Keratinocyte (primary cell): ENCODE results near the gene PKNOX2. TPM values are rescaled to one million over a fixed set of nuclear protein-coding genes. Genes with fewer than 3 reads are reported as not detected.

Source experiments
- DNase-seq: peaks from one replicate; pipeline ENCODE4 v3.0.0-alpha.2; 2011; ENCODE audit warnings: low read depth, missing footprints, low spot score
- FAIRE-seq: peaks from 2 replicates; lab custom pipeline; 2011; peaks lifted over from hg19 to GRCh38; lab: Jason Lieb, UNC
- H2AFZ ChIP-seq: 2 replicates; pipeline ENCODE4 v1.6.0; 2012; ENCODE audit warnings: low read length, control low read depth, inconsistent platforms; ENCODE audit not compliant: control insufficient read depth
- H3K27ac ChIP-seq: 2 replicates; pipeline ENCODE4 v1.5.1; 2011; ENCODE audit warnings: low read length; ENCODE audit not compliant: control insufficient read depth, insufficient read depth
- H3K27me3 ChIP-seq: 3 replicates; pipeline ENCODE4 v1.6.0; 2011; ENCODE audit warnings: low read length; ENCODE audit not compliant: control insufficient read depth, insufficient read depth; ENCODE audit errors: extremely low read depth
- H3K36me3 ChIP-seq, 2 experiments: 2 replicates in 1 of 2; 3 replicates in 1 of 2; pipeline ENCODE4 v1.5.1; 2011; ENCODE audit warnings: low read length in 2 of 2, mild to moderate bottlenecking in 1 of 2; ENCODE audit not compliant: control insufficient read depth in 2 of 2, insufficient read depth in 2 of 2; ENCODE audit errors: extremely low read depth in 1 of 2
- H3K4me1 ChIP-seq: 3 replicates; pipeline ENCODE4 v1.5.1; 2011; ENCODE audit warnings: low read length; ENCODE audit not compliant: control insufficient read depth, insufficient read depth; ENCODE audit errors: extremely low read depth
- H3K4me2 ChIP-seq: 3 replicates; pipeline ENCODE4 v1.6.0; 2011; ENCODE audit warnings: low read depth, low read length; ENCODE audit not compliant: control insufficient read depth, insufficient read depth; ENCODE audit errors: extremely low read depth
- H3K4me3 ChIP-seq, 3 experiments: fragments of 200-600 bp in 1 of 3; sonication (generic) in 1 of 3; 2 replicates in 2 of 3; 3 replicates in 1 of 3; pipeline ENCODE4 v1.5.1; 2011 to 2016; ENCODE audit warnings: low read length in 3 of 3, mild to moderate bottlenecking in 3 of 3, control low read depth in 2 of 3, inconsistent platforms in 1 of 3, low read depth in 1 of 3, mixed read lengths in 1 of 3, mixed run types in 1 of 3, moderate library complexity in 1 of 3; ENCODE audit not compliant: control insufficient read depth in 2 of 3, insufficient read depth in 2 of 3; ENCODE audit errors: extremely low read depth in 1 of 3
- H3K79me2 ChIP-seq: 2 replicates; pipeline ENCODE4 v1.6.0; 2012; ENCODE audit warnings: low read length; ENCODE audit not compliant: control insufficient read depth, insufficient read depth
- H3K9ac ChIP-seq: 3 replicates; pipeline ENCODE4 v1.6.0; 2011; ENCODE audit warnings: low read length; ENCODE audit not compliant: control insufficient read depth, insufficient read depth; ENCODE audit errors: extremely low read depth
- H3K9me1 ChIP-seq: 3 replicates; pipeline ENCODE4 v1.6.0; 2011; ENCODE audit warnings: low read length; ENCODE audit not compliant: control insufficient read depth, insufficient read depth; ENCODE audit errors: extremely low read depth
- H3K9me3 ChIP-seq: 2 replicates; pipeline ENCODE4 v1.5.1; 2012; ENCODE audit warnings: low read depth, low read length; ENCODE audit not compliant: control insufficient read depth
- H4K20me1 ChIP-seq: 3 replicates; pipeline ENCODE4 v1.6.0; 2011; ENCODE audit warnings: low read length; ENCODE audit not compliant: control insufficient read depth, insufficient read depth; ENCODE audit errors: extremely low read depth
- EZH2 ChIP-seq: IDR thresholded peaks from one replicate; pipeline ENCODE4 v1.6.1; 2012; ENCODE audit warnings: inconsistent platforms, mild to moderate bottlenecking, low read length, moderate library complexity
- dilution Hi-C: fragments of 300-500 bp; cut with MboI; formaldehyde crosslinking; loops from one replicate; pipeline ENCODE4 v1.7.0; 2020; ENCODE audit warnings: low sequenced_read_pairs; ENCODE audit not compliant: extremely low pct_ligation_motif_present
- polyA plus RNA-seq, 5 experiments: library from polyadenylated mRNA; depleted of rRNA in 3 of 5; stranded (reverse) in 3 of 5; stranded (forward) in 1 of 5; unstranded in 1 of 5; fragments of >200 nt; gene quantifications; 1 replicate in 1 of 5; 2 replicates in 3 of 5; 3 replicates in 1 of 5; pipeline versions ENCODE4 v1.2.1 to v1.2.3, GENCODE V29; 2011 to 2012; ENCODE audit warnings: missing spikeins in 2 of 5, low read depth in 1 of 5, low replicate concordance in 1 of 5
- TF ChIP-seq, protein P1 (sequence below), 3 experiments: IDR thresholded peaks in 1 of 3; conservative IDR thresholded peaks in 1 of 3; optimal IDR thresholded peaks in 1 of 3; 2 replicates in 2 of 3; 3 replicates in 1 of 3; pipeline versions ENCODE3 to v1.5.1; 2011; ENCODE audit warnings: low read length in 3 of 3, mild to moderate bottlenecking in 3 of 3, moderate library complexity in 2 of 3, control low read depth in 1 of 3, inconsistent platforms in 1 of 3; ENCODE audit not compliant: insufficient read depth in 2 of 3; ENCODE audit errors: extremely low read depth in 1 of 3

Gene PKNOX2
- polyA plus RNA-seq, 1 donor (not counting 4 experiments of a cell fraction or from before 2014, with no cell fraction given): 0.05 TPM

DNA sequence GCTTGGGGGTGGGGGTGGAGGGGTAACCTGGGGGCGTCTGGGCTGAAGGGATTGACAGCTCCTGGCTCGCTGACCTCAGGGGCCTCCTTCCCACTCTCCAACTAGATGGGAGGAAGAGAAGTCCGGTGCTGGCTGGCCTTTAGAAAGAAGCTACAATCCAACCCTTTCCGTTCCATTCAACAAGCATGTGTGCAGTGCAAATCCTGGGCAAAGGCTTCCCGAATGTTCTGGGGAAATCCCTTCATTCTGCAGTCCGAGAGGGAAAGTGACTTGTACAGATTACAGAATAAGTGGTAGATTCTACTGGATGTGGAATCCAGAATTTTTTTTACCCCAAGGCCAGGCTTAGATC is 181.6 kb downstream of the PKNOX2 start:
- H2AFZ ChIP-seq: no peak overlapping the region
- H3K27me3 ChIP-seq: peaks cover 11% of the 10 kb centered on the region
- H3K9me1 ChIP-seq: no peaks in the 10 kb centered on the region
- no peak for TF ChIP-seq EZH2
- TF ChIP-seq, protein P1, sequence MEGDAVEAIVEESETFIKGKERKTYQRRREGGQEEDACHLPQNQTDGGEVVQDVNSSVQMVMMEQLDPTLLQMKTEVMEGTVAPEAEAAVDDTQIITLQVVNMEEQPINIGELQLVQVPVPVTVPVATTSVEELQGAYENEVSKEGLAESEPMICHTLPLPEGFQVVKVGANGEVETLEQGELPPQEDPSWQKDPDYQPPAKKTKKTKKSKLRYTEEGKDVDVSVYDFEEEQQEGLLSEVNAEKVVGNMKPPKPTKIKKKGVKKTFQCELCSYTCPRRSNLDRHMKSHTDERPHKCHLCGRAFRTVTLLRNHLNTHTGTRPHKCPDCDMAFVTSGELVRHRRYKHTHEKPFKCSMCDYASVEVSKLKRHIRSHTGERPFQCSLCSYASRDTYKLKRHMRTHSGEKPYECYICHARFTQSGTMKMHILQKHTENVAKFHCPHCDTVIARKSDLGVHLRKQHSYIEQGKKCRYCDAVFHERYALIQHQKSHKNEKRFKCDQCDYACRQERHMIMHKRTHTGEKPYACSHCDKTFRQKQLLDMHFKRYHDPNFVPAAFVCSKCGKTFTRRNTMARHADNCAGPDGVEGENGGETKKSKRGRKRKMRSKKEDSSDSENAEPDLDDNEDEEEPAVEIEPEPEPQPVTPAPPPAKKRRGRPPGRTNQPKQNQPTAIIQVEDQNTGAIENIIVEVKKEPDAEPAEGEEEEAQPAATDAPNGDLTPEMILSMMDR (optimal IDR thresholded peaks at IDR 0.05 in 1 of 3, IDR thresholded peaks at IDR 0.05 in 1 of 3, conservative IDR thresholded peaks at IDR 0.05 in 1 of 3; ENCODE audit: extremely low read depth in 1 of 3, insufficient read depth in 2 of 3, low read length in 3 of 3): no peak
- DNase-seq (no peak), FAIRE-seq (no peak)
- no peak overlapping the region for H3K9ac ChIP-seq
- no peak overlapping the region for H3K27ac ChIP-seq
- dilution Hi-C loops: no loop called here
- no peaks in the 10 kb centered on the region for H4K20me1 ChIP-seq
- H3K4me1 ChIP-seq: no peaks in the 10 kb centered on the region
- H3K9me3 ChIP-seq: no peaks in the 10 kb centered on the region
- H3K36me3 ChIP-seq: no peaks in the 10 kb centered on the region
- no peaks in the 10 kb centered on the region for H3K79me2 ChIP-seq
- H3K4me2 ChIP-seq: no peak overlapping the region
- H3K4me3 ChIP-seq: no peak overlapping the region

DNA sequence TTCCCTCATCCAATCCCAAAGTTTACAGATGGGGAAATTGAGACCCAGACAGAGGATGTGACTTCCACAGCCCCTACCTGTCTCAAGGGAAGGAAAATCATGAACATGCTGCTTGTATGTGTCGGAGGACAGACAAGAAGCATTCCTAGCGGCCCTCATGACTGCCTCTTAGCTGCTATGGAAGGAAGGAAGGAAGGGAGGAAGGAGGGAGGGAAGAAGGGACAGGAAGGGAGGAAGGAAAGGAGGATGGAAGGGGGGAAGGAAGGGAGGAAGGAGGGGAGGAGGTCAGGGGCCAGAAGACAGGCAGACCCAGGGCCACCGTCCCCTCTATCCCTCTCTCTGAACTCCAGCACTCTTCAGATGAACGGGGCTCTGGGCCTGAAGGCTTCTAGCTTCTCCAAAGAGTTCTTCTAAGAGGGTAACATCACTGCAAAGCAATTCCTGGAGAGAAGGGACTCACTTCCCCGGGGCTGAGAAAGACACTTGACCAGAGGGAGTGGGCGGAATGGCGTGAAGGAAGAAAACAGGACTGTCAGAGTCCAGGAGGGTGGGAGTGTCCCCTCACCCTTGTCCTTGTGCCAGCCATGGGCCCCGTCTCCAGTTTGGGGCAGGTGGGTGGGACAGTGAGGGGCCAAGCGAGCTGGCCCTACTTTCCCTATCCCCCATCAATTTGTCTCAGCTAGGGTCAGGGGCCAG is 182.2 kb downstream of the PKNOX2 start:
- Histone ChIP-seq H3K27me3 (peaks cover 11% of the 10 kb centered on the region), H3K4me2 (no peak overlapping the region), H3K4me1 (no peaks in the 10 kb centered on the region), H3K9me3 (no peaks in the 10 kb centered on the region), H3K36me3 (no peaks in the 10 kb centered on the region), H3K79me2 (no peaks in the 10 kb centered on the region), H3K9ac (no peak overlapping the region), H3K4me3 (no peak overlapping the region), H4K20me1 (no peaks in the 10 kb centered on the region), H3K27ac (no peak overlapping the region), H2AFZ (no peak overlapping the region), H3K9me1 (no peaks in the 10 kb centered on the region)
- TF ChIP-seq EZH2: no peak
- dilution Hi-C loops: no loop called here
- no peak for FAIRE-seq
- DNase-seq: no peak

DNA sequence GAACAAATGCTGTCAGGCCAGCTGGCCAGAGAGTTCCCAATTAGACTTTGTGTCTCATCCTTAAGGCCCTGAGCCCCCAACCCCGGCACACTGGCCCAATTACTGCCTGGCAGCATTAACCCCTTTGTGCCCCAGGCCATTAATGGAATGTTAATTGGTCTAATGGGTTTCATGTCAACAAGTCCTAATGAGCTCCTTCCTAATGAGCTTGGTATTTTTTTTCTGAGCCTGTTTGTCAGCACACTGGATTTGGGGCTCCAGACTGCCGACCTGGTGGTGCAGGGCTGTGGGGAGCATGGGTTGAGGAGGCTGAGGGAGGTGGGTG is 182.7 kb downstream of the PKNOX2 start:
- H4K20me1 ChIP-seq: no peaks in the 10 kb centered on the region
- no peaks in the 10 kb centered on the region for H3K9me3 ChIP-seq
- no peaks in the 10 kb centered on the region for H3K9me1 ChIP-seq
- no peaks in the 10 kb centered on the region for H3K4me1 ChIP-seq
- H3K27ac ChIP-seq: no peak overlapping the region
- H3K79me2 ChIP-seq: no peaks in the 10 kb centered on the region
- no peak overlapping the region for H3K9ac ChIP-seq
- peaks cover 11% of the 10 kb centered on the region for H3K27me3 ChIP-seq
- H2AFZ ChIP-seq: no peak overlapping the region
- dilution Hi-C loops: no loop called here
- FAIRE-seq (no peak), DNase-seq (no peak)
- no peak overlapping the region for H3K4me3 ChIP-seq
- no peak overlapping the region for H3K4me2 ChIP-seq
- TF ChIP-seq, protein P1 (optimal IDR thresholded peaks at IDR 0.05 in 1 of 3, IDR thresholded peaks at IDR 0.05 in 1 of 3, conservative IDR thresholded peaks at IDR 0.05 in 1 of 3; ENCODE audit: extremely low read depth in 1 of 3, insufficient read depth in 2 of 3, low read length in 3 of 3): no peak
- TF ChIP-seq EZH2: no peak
- no peaks in the 10 kb centered on the region for H3K36me3 ChIP-seq
